Measurements from ENCODE around the gene DUSP15. TPM values are rescaled to one million over a fixed set of nuclear protein-coding genes. Genes with fewer than 3 reads are reported as not detected.

Gene DUSP15
- total RNA-seq, 1 donor from 2014 or later, result 19.3 TPM

- no peak overlapping the region for H3K27ac Mint-ChIP-seq (ENCODE audit: unreplicated experiment)
These were observed 45.6 kb downstream of the DUSP15 start for GRCh38 chr20:31824554-31825313.

DNA sequence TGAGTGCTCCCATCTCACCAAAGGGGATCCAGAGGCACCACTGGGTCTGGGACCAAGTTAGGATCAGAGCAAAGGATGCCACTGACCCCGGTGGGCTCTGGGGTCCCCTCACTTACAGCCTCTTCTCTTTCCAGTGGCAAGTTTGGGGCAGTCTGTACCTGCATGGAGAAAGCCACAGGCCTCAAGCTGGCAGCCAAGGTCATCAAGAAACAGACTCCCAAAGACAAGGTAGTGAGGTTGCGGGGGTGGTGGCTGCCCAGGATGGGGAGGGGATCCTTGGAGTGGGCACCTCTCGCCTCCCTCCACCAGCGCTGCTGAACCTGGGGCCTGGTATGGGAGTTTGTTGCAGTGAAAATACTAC, 46.2 kb downstream of the DUSP15 start:
- Mint-ChIP-seq H3K9me3 (ENCODE audit: unreplicated experiment) (peaks cover 2% of the 10 kb centered on the region), H3K4me3 (ENCODE audit: unreplicated experiment) (peak overlapping the region; percentile 18), H3K27ac (ENCODE audit: unreplicated experiment) (peak overlapping the region; percentile 41), H3K27me3 (ENCODE audit: unreplicated experiment) (peaks cover 6% of the 10 kb centered on the region), H3K36me3 (ENCODE audit: unreplicated experiment) (no peaks in the 10 kb centered on the region), H3K4me1 (ENCODE audit: low read depth, unreplicated experiment) (peaks cover 19% of the 10 kb centered on the region)
- DNase-seq, result no peak
- TF ChIP-seq CTCF (IDR thresholded peaks at IDR 0.05; ENCODE audit: partially characterized antibody, unreplicated experiment), result no peak

More at GRCh38 chr20:31824554-31825313, 45.6 kb downstream of the DUSP15 start:
- Mint-ChIP-seq H3K36me3 (ENCODE audit: unreplicated experiment) (no peaks in the 10 kb centered on the region), H3K4me1 (ENCODE audit: low read depth, unreplicated experiment) (peaks cover 18% of the 10 kb centered on the region), H3K4me3 (ENCODE audit: unreplicated experiment) (no peak overlapping the region), H3K27me3 (ENCODE audit: unreplicated experiment) (peaks cover 6% of the 10 kb centered on the region), H3K9me3 (ENCODE audit: unreplicated experiment) (no peaks in the 10 kb centered on the region)
- DNase-seq, result no peak
- no peak for TF ChIP-seq CTCF (IDR thresholded peaks at IDR 0.05; ENCODE audit: partially characterized antibody, unreplicated experiment)

DNA sequence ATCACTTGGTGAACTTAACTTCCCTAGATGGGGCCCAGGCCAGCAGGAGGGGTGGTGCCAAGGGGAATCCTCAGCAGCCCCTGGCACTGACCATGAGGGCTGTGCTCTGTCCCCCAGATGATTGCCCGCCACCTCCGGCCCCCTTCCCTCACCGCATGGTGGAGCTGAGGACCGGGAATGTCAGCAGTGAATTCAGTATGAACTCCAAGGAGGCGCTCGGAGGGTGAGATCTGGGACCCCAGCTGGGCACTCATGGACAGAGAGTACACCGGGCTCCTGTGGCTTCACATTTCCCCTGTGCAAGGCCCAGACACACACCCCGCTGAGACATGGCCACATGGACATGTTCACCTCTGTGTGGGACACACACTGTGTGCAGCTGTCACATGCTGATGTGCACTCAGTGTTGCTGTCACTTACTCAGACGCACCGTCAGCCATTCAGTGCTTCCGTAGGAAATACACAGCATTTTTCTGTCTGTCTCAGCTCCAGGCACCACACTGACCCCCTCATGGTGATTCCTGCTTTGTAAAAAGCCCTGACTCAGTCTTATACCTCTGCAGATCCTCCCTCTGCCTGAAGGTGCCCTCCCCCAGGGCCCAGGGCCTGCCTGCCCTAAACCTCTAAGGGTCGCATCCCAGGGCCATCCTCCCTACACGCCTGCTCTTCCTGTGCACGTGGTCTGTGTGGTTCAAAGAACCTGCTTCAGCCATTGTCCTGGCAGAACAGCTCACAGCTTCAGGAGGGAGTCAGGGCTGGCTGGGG, 46.8 kb downstream of the DUSP15 start:
- no peaks in the 10 kb centered on the region for H3K36me3 Mint-ChIP-seq (ENCODE audit: unreplicated experiment)
- no peak for TF ChIP-seq CTCF (IDR thresholded peaks at IDR 0.05; ENCODE audit: partially characterized antibody, unreplicated experiment)
- peaks cover 18% of the 10 kb centered on the region for H3K4me1 Mint-ChIP-seq (ENCODE audit: low read depth, unreplicated experiment)
- peak overlapping the region; percentile 18 for H3K4me3 Mint-ChIP-seq (ENCODE audit: unreplicated experiment)
- peaks cover 2% of the 10 kb centered on the region for H3K9me3 Mint-ChIP-seq (ENCODE audit: unreplicated experiment)
- peak; percentile 60 for DNase-seq
- peaks cover 6% of the 10 kb centered on the region for H3K27me3 Mint-ChIP-seq (ENCODE audit: unreplicated experiment)
- H3K27ac Mint-ChIP-seq (ENCODE audit: unreplicated experiment), result peak overlapping the region; percentile 41

DNA sequence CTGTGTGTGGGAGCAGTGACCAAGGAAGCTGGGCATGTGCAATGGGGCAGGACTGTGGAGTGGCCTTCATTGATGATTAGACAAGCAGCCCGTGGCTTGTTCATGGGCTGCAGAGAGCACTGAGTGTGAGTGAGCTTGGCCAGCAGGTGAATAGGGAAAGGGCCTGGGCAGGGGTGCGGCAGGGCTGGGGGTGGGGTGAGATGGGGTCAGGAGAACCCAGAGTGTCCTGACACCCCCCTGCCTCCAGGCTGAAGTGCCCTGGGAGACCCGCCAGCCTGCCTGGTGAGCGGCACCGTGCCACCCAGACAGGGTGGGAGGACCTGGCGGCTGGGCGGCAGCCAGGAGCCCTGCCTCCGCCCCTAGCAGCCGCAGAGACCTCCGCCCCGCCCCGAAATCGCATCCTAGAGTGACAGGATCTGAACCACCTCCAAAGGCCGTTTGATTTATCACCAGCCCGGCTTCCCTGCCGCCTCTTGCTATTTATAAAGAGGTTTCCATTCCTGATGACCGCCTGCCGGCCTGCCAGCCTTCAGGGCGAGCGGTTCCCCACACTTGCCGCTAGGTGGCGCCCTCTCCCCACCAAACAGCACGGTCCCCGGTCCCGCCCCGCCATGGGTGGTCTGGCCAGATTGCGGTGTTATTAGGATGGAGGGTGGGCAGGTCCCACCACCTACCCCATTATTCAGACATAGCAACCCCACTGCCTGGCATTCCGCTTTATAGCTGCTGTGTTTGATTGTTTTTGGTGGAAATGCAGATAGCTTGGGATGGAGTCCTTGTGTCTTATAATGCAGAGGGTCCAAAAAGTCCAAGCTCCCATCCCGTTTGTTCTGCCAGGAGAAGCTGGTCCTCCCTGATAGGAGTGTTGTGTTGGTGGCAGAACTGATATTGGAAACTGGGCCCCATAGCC, 47.7 kb downstream of the DUSP15 start:
- Mint-ChIP-seq H3K36me3 (ENCODE audit: unreplicated experiment) (no peaks in the 10 kb centered on the region), H3K4me3 (ENCODE audit: unreplicated experiment) (no peak overlapping the region), H3K27ac (ENCODE audit: unreplicated experiment) (no peak overlapping the region), H3K4me1 (ENCODE audit: low read depth, unreplicated experiment) (peaks cover 18% of the 10 kb centered on the region), H3K27me3 (ENCODE audit: unreplicated experiment) (peaks cover 4% of the 10 kb centered on the region), H3K9me3 (ENCODE audit: unreplicated experiment) (peaks cover 2% of the 10 kb centered on the region)
- peak; percentile 100 for TF ChIP-seq CTCF (IDR thresholded peaks at IDR 0.05; ENCODE audit: partially characterized antibody, unreplicated experiment)
- peak; percentile 99 for DNase-seq

Data from glutamatergic neuron (in vitro differentiated cells).